ENCODE measurements around the gene TFDP3. TPM values are rescaled to one million over a fixed set of nuclear protein-coding genes. Genes with fewer than 3 reads are reported as not detected.

The TFDP3 gene
- total and polyA plus RNA-seq, 4 donors: not detected

DNA sequence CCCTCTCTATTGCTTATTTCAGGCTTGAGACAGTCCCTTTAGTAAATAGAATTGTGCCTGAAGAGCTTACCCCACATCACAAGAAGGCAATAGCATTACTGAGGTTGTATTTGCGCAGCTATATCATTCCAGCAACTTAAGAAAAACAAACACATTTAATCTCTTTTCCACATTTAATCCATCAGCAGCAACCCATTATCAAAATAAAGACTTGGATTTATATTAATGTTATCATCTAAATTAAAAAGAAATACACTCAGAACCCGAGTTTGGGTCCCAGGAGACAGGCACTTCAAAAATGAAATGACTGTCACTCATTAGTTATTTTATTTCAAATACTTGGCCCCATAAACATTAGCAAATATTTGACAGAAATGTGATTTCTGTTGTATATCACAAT, 10.4 kb downstream of the TFDP3 start (continued):
- TF ChIP-seq JUND (IDR thresholded peaks at IDR 0.05) (no peak), NR2F2 (IDR thresholded peaks at IDR 0.05) (no peak)
- TF ChIP-seq, protein P1, sequence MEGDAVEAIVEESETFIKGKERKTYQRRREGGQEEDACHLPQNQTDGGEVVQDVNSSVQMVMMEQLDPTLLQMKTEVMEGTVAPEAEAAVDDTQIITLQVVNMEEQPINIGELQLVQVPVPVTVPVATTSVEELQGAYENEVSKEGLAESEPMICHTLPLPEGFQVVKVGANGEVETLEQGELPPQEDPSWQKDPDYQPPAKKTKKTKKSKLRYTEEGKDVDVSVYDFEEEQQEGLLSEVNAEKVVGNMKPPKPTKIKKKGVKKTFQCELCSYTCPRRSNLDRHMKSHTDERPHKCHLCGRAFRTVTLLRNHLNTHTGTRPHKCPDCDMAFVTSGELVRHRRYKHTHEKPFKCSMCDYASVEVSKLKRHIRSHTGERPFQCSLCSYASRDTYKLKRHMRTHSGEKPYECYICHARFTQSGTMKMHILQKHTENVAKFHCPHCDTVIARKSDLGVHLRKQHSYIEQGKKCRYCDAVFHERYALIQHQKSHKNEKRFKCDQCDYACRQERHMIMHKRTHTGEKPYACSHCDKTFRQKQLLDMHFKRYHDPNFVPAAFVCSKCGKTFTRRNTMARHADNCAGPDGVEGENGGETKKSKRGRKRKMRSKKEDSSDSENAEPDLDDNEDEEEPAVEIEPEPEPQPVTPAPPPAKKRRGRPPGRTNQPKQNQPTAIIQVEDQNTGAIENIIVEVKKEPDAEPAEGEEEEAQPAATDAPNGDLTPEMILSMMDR (IDR thresholded peaks at IDR 0.05; ENCODE audit: low read depth, low read length, missing input control): no peak

- no peak for DNase-seq (ENCODE audit: low spot score)
- no peaks in the 10 kb centered on the region for H3K9me3 ChIP-seq (ENCODE audit: control insufficient read depth in 4 of 4, low read length in 3 of 4)
- H3K27me3 ChIP-seq (ENCODE audit: control insufficient read depth in 4 of 4, insufficient read depth in 4 of 4, low read length in 3 of 4): no peaks in the 10 kb centered on the region
- no peaks in the 10 kb centered on the region for H3K4me1 ChIP-seq (ENCODE audit: control insufficient read depth in 4 of 4, insufficient read depth in 4 of 4, low read length in 3 of 4)
- WGBS: 38% methylated on average over 1 of the region's 1 CpG
- no peak overlapping the region for H3K27ac ChIP-seq (ENCODE audit: low read depth in 1 of 2, low read length in 2 of 2)
- H3K9ac ChIP-seq (ENCODE audit: low read depth in 1 of 2, low read length in 2 of 2): no peak overlapping the region
- TF ChIP-seq JUND (IDR thresholded peaks at IDR 0.05): no peak
- TF ChIP-seq EGR1 (IDR thresholded peaks at IDR 0.05; ENCODE audit: low read depth in 2 of 2): no peak
- TF ChIP-seq, protein P2, sequence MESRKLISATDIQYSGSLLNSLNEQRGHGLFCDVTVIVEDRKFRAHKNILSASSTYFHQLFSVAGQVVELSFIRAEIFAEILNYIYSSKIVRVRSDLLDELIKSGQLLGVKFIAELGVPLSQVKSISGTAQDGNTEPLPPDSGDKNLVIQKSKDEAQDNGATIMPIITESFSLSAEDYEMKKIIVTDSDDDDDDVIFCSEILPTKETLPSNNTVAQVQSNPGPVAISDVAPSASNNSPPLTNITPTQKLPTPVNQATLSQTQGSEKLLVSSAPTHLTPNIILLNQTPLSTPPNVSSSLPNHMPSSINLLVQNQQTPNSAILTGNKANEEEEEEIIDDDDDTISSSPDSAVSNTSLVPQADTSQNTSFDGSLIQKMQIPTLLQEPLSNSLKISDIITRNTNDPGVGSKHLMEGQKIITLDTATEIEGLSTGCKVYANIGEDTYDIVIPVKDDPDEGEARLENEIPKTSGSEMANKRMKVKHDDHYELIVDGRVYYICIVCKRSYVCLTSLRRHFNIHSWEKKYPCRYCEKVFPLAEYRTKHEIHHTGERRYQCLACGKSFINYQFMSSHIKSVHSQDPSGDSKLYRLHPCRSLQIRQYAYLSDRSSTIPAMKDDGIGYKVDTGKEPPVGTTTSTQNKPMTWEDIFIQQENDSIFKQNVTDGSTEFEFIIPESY (IDR thresholded peaks at IDR 0.05): no peak
- TF ChIP-seq, protein P1 (IDR thresholded peaks at IDR 0.05; ENCODE audit: low read depth, low read length, missing input control): no peak
- no peak for TF ChIP-seq MAX (IDR thresholded peaks at IDR 0.05)
- no peak for TF ChIP-seq NR2F2 (IDR thresholded peaks at IDR 0.05)
- no peak for TF ChIP-seq FOXA1 (IDR thresholded peaks at IDR 0.05)
- no peak for TF ChIP-seq SP1 (IDR thresholded peaks at IDR 0.05)
- no peak for TF ChIP-seq HNF4A (conservative IDR thresholded peaks at IDR 0.05)
- H3K36me3 ChIP-seq (ENCODE audit: control insufficient read depth in 4 of 4, insufficient read depth in 3 of 4, low read depth in 1 of 4, low read length in 3 of 4): no peaks in the 10 kb centered on the region
- H3K4me3 ChIP-seq (ENCODE audit: low read depth in 1 of 3, low read length in 3 of 3): no peak overlapping the region
These were observed 26.5 kb downstream of the TFDP3 start for GRCh38 chrX:133191739-133192039.

DNA sequence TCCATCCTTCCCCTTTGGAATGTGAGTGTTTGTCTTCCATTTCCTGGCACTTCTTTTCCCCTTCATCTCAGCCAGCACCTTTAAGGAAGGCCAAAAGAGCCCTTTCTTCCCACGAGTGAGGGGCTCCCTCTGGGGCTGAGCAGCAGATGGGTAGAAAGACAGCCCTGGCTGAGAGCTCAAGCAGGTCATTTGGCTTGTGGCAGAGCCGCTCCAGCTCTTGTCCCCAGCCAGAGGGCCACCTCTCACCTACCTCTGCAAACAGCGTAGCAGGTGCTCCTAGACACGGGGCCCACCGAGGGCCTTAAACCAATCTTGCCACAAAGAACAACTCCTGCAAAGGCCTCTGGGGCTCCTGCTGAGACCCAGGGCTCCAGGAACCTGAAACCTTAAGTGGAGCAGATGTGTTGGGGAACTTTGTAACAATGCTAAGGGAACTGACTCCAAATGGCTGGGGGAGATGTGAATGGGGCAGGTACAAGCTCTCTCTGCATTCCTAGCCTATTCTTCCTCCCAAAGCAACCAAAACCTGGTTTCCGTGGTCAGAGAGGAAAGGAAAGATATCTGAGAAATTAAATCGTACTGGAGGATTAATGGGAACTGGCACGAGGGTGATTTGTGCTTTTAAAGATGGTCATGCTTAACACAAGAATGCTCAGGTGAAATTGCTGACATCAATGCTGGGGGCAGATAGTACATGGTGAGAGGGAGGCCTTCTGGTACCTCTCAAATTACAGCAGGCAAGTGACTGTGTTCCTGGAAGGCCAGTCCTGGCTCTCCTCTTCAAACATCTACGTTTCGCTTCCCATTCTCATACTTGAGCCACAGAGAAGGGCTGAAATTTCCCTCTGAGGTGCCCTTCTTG, 27.0 kb downstream of the TFDP3 start:
- Histone ChIP-seq H3K9ac (ENCODE audit: low read depth in 1 of 2, low read length in 2 of 2) (no peak overlapping the region), H3K4me1 (ENCODE audit: control insufficient read depth in 4 of 4, insufficient read depth in 4 of 4, low read length in 3 of 4) (no peaks in the 10 kb centered on the region), H3K4me3 (ENCODE audit: low read depth in 1 of 3, low read length in 3 of 3) (no peak overlapping the region), H3K9me3 (ENCODE audit: control insufficient read depth in 4 of 4, low read length in 3 of 4) (no peaks in the 10 kb centered on the region), H3K36me3 (ENCODE audit: control insufficient read depth in 4 of 4, insufficient read depth in 3 of 4, low read depth in 1 of 4, low read length in 3 of 4) (no peaks in the 10 kb centered on the region), H3K27me3 (ENCODE audit: control insufficient read depth in 4 of 4, insufficient read depth in 4 of 4, low read length in 3 of 4) (no peaks in the 10 kb centered on the region), H3K27ac (ENCODE audit: low read depth in 1 of 2, low read length in 2 of 2) (no peak overlapping the region)
- WGBS: 77% methylated on average over 10 of the region's 10 CpGs
- TF ChIP-seq TAF1 (conservative IDR thresholded peaks at IDR 0.05) (no peak), GABPA (IDR thresholded peaks at IDR 0.05 in 1 of 2, conservative IDR thresholded peaks at IDR 0.05 in 1 of 2) (no peak), YY1 (IDR thresholded peaks at IDR 0.05) (no peak), MAX (IDR thresholded peaks at IDR 0.05) (no peak), RXRA (IDR thresholded peaks at IDR 0.05) (no peak), HNF4G (IDR thresholded peaks at IDR 0.05) (no peak)
- no peak for DNase-seq (ENCODE audit: low spot score)
